ENCODE data around the gene RNF220.

DNA sequence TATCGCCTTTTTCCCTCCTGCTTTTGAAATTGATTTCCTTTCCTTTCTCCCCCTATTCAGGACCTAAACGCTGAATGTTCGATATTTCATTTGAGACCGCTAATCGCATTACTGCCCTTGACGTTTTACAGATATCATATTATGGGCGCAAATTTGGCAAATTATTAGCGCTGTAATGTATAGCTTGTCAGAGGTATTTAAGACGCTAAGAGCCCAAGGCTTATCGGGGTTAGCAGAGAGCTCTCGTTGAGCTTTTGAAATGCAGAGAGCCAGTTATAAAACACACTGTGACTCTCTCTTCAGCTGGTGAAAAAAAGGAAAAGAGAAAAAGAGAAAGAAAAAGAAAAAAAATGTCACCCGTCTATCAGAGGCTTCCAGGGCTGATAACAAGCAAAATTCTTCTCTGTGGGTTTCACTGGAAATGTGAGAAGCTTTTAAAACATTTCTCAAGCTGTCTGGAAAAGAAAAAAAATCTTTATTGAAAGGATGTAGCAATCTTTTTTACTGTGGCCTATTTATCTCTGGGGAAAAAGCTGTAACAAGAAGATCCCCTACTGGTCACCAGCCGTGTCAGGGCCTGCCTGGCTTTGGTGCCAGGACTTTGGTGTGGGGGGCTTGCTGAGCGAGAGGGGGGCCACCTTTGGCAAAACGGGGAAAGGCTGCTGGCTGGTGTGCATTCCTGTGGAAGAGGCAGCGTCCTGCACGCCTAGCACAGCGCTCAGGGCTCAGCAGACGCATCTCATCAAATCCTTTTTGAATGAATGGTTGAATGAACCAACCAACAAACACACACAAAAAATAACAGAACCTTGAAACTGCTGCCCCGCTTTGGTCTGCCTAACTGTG, 119.8 kb downstream of the RNF220 start:
- TF ChIP-seq GATA2 (IDR thresholded peaks at IDR 0.05; ENCODE audit: low read depth, low read length) (no peak), GATA3 (IDR thresholded peaks at IDR 0.05; ENCODE audit: low read depth, low read length) (no peak)

Measured in SH-SY5Y (cell line).